Large intestine (tissue), 12 donors: ENCODE data around the gene TRMT44. TPM values are rescaled to one million over a fixed set of nuclear protein-coding genes. Genes with fewer than 3 reads are reported as not detected.

Experiments used
- DNase-seq, 2 donors: peaks; one replicate each; pipeline versions ENCODE4 v3.0.0 to v3.0.0-alpha.2; 2013
- H3K27ac ChIP-seq: one replicate; pipeline ENCODE4 v1.5.1; 2013; ENCODE audit warnings: low read length
- H3K27me3 ChIP-seq: 2 replicates; pipeline ENCODE4 v1.6.1; 2013; ENCODE audit warnings: low read length; ENCODE audit not compliant: control insufficient read depth, insufficient read depth
- H3K36me3 ChIP-seq: 2 replicates; pipeline ENCODE4 v1.6.1; 2013; ENCODE audit warnings: low read length; ENCODE audit not compliant: control insufficient read depth, insufficient read depth
- H3K4me1 ChIP-seq: one replicate; pipeline ENCODE4 v1.6.1; 2013; ENCODE audit warnings: low read length; ENCODE audit not compliant: control insufficient read depth, insufficient read depth
- H3K4me3 ChIP-seq: one replicate; pipeline ENCODE4 v1.5.1; 2013; ENCODE audit warnings: low read length
- H3K9me3 ChIP-seq: one replicate; pipeline ENCODE4 v1.6.1; 2013; ENCODE audit warnings: mild to moderate bottlenecking, low read depth, low read length, moderate library complexity; ENCODE audit not compliant: control insufficient read depth
- WGBS: methylation state at CpG from one replicate; pipeline ENCODE4 v1.1.5; 2013; ENCODE audit warnings: low lambda C conversion rate; ENCODE audit not compliant: insufficient coverage; 5-methylcytosine and 5-hydroxymethylcytosine counted together
- long read RNA-seq, 11 donors: transcript quantifications; one replicate each; lab custom pipeline, GENCODE V29; 2026
- polyA plus RNA-seq: library from polyadenylated mRNA; unstranded; fragments of 120-200 nt; gene quantifications from one replicate; pipeline ENCODE4 v1.2.1, GENCODE V29; 2013

TRMT44 gene
- 13.1 TPM for polyA plus RNA-seq
- long read RNA-seq, donor 1, partial matches to known transcripts, result 0 of 2 reads
- long read RNA-seq, donor 1, other reads (novel, unspliced or antisense), result 0 of 2 reads
- long read RNA-seq, donor 2, result 0 reads
- long read RNA-seq, donor 3, result 0 reads
- long read RNA-seq, donor 4, result 0 reads
- long read RNA-seq, donor 5, partial matches to known transcripts, result 0 of 2 reads
- long read RNA-seq, donor 5, other reads (novel, unspliced or antisense), result 0 of 2 reads
- long read RNA-seq, donor 6, partial matches to known transcripts, result 0 of 2 reads
- long read RNA-seq, donor 6, other reads (novel, unspliced or antisense), result 0 of 2 reads
- long read RNA-seq, donor 7, result 0 reads
- long read RNA-seq, donor 8, partial matches to known transcripts, result 0 of 2 reads
- long read RNA-seq, donor 8, other reads (novel, unspliced or antisense), result 0 of 2 reads
- long read RNA-seq, donor 9, result 0 reads
- long read RNA-seq, donor 10, result 0 reads
- long read RNA-seq, donor 11, result 0 reads

GRCh38 chr4:8440492-8441311 lies at the start of gene TRMT44, which contains the start of gene ACOX3:
TSS of gene TRMT44 (plus strand) at chr4:8440777. CDS start at chr4:8440823, 46 bp downstream.
TSS of gene ACOX3 (minus strand) at chr4:8440723. CDS start at chr4:8416521, 24,202 bp downstream.
- WGBS, result no CpG with 5 or more reads among the region's 60 CpGs
- H3K9me3 ChIP-seq, result no peaks in the 10 kb centered on the region
- peak within 1 kb of the TSS; percentile 87 for H3K27ac ChIP-seq
- peaks cover 30% of the 10 kb centered on the region for H3K4me1 ChIP-seq
- H3K27me3 ChIP-seq, result no peaks in the 10 kb centered on the region
- peaks cover 4% of the 10 kb centered on the region for H3K36me3 ChIP-seq
- H3K4me3 ChIP-seq, result peak within 1 kb of the TSS; percentile 56
- peak; percentile 91 to 96 for DNase-seq

GRCh38 chr4:8391071-8391470 lies 49.5 kb upstream of the TRMT44 start:
- no peaks in the 10 kb centered on the region for H3K27me3 ChIP-seq
- no peaks in the 10 kb centered on the region for H3K9me3 ChIP-seq
- no peak overlapping the region for H3K4me3 ChIP-seq
- H3K36me3 ChIP-seq, result peaks cover 60% of the 10 kb centered on the region
- no CpG with 5 or more reads among the region's 7 CpGs for WGBS
- no peak for DNase-seq
- no peak overlapping the region for H3K27ac ChIP-seq
- H3K4me1 ChIP-seq, result no peaks in the 10 kb centered on the region

GRCh38 chr4:8391972-8392371 lies 48.6 kb upstream of the TRMT44 start:
- WGBS, result no CpG with 5 or more reads among the region's 9 CpGs
- Histone ChIP-seq H3K4me3 (no peak overlapping the region), H3K9me3 (no peaks in the 10 kb centered on the region), H3K36me3 (peaks cover 60% of the 10 kb centered on the region), H3K4me1 (no peaks in the 10 kb centered on the region), H3K27ac (no peak overlapping the region), H3K27me3 (no peaks in the 10 kb centered on the region)
- DNase-seq, result no peak

- Histone ChIP-seq H3K4me1 (no peaks in the 10 kb centered on the region), H3K4me3 (no peak overlapping the region), H3K36me3 (peaks cover 61% of the 10 kb centered on the region), H3K27ac (no peak overlapping the region), H3K27me3 (no peaks in the 10 kb centered on the region), H3K9me3 (no peaks in the 10 kb centered on the region)
- no peak for DNase-seq
- 100% methylated on average over 1 of the region's 15 CpGs for WGBS
Measured at GRCh38 chr4:8392591-8393190, 47.9 kb upstream of the TRMT44 start.

GRCh38 chr4:8393593-8394038 lies 47.0 kb upstream of the TRMT44 start:
- no peak overlapping the region for H3K4me3 ChIP-seq
- peaks cover 56% of the 10 kb centered on the region for H3K36me3 ChIP-seq
- no CpG with 5 or more reads among the region's 8 CpGs for WGBS
- H3K27me3 ChIP-seq, result no peaks in the 10 kb centered on the region
- H3K9me3 ChIP-seq, result no peaks in the 10 kb centered on the region
- no peak for DNase-seq
- no peaks in the 10 kb centered on the region for H3K4me1 ChIP-seq
- H3K27ac ChIP-seq, result no peak overlapping the region

GRCh38 chr4:8394061-8394519 lies 46.5 kb upstream of the TRMT44 start:
- Histone ChIP-seq H3K4me1 (no peaks in the 10 kb centered on the region), H3K27ac (no peak overlapping the region), H3K36me3 (peaks cover 56% of the 10 kb centered on the region), H3K27me3 (no peaks in the 10 kb centered on the region), H3K9me3 (no peaks in the 10 kb centered on the region), H3K4me3 (no peak overlapping the region)
- no peak for DNase-seq
- no CpG with 5 or more reads among the region's 19 CpGs for WGBS

GRCh38 chr4:8394806-8395205 lies 45.8 kb upstream of the TRMT44 start:
- no CpG with 5 or more reads among the region's 12 CpGs for WGBS
- no peaks in the 10 kb centered on the region for H3K4me1 ChIP-seq
- no peak for DNase-seq
- no peaks in the 10 kb centered on the region for H3K27me3 ChIP-seq
- no peak overlapping the region for H3K27ac ChIP-seq
- H3K4me3 ChIP-seq, result no peak overlapping the region
- peaks cover 56% of the 10 kb centered on the region for H3K36me3 ChIP-seq
- no peaks in the 10 kb centered on the region for H3K9me3 ChIP-seq

GRCh38 chr4:8395504-8396296 lies 44.9 kb upstream of the TRMT44 start:
- Histone ChIP-seq H3K9me3 (no peaks in the 10 kb centered on the region), H3K4me3 (no peak overlapping the region), H3K36me3 (peaks cover 53% of the 10 kb centered on the region), H3K27me3 (no peaks in the 10 kb centered on the region), H3K4me1 (no peaks in the 10 kb centered on the region), H3K27ac (no peak overlapping the region)
- DNase-seq, result no peak
- WGBS, result no CpG with 5 or more reads among the region's 12 CpGs

GRCh38 chr4:8396762-8397406 lies 43.7 kb upstream of the TRMT44 start:
- no peaks in the 10 kb centered on the region for H3K27me3 ChIP-seq
- no peak overlapping the region for H3K4me3 ChIP-seq
- no peaks in the 10 kb centered on the region for H3K9me3 ChIP-seq
- peaks cover 57% of the 10 kb centered on the region for H3K36me3 ChIP-seq
- H3K27ac ChIP-seq, result no peak overlapping the region
- no peak for DNase-seq
- H3K4me1 ChIP-seq, result no peaks in the 10 kb centered on the region
- 100% methylated on average over 1 of the region's 27 CpGs for WGBS
